ENCODE results near the gene DHRS12.

DHRS12 gene

GRCh38 chr13:51770160-51770559 lies 33.8 kb downstream of the DHRS12 start:
- no peak overlapping the region for H3K4me3 ChIP-seq (ENCODE audit: low read length)
- H3K36me3 ChIP-seq (ENCODE audit: control insufficient read depth, insufficient read depth, low read length) = no peaks in the 10 kb centered on the region; the same call in 1 of the 2 replicates
- no peaks in the 10 kb centered on the region for H3K27me3 ChIP-seq (ENCODE audit: control insufficient read depth, insufficient read depth, low read length)
- no peak overlapping the region for H3K27ac ChIP-seq (ENCODE audit: low read length)
- no peaks in the 10 kb centered on the region for H3K9me3 ChIP-seq (ENCODE audit: control insufficient read depth, insufficient read depth, low read length)
- no CpG with 5 or more reads among the region's 6 CpGs for WGBS (ENCODE audit: insufficient coverage, insufficient read length)
- H3K4me1 ChIP-seq (ENCODE audit: control insufficient read depth, insufficient read depth, low read length) = peaks cover 7% of the 10 kb centered on the region
- DNase-seq (ENCODE audit: low read depth, low spot score) = no peak

GRCh38 chr13:51769455-51770127 lies 34.4 kb downstream of the DHRS12 start:
- H3K4me1 ChIP-seq (ENCODE audit: control insufficient read depth, insufficient read depth, low read length) = peaks cover 7% of the 10 kb centered on the region
- no peak overlapping the region for H3K4me3 ChIP-seq (ENCODE audit: low read length)
- H3K9me3 ChIP-seq (ENCODE audit: control insufficient read depth, insufficient read depth, low read length) = no peaks in the 10 kb centered on the region
- H3K27ac ChIP-seq (ENCODE audit: low read length) = no peak overlapping the region
- no peaks in the 10 kb centered on the region for H3K27me3 ChIP-seq (ENCODE audit: control insufficient read depth, insufficient read depth, low read length)
- no peaks in the 10 kb centered on the region; the same call in 1 of the 2 replicates for H3K36me3 ChIP-seq (ENCODE audit: control insufficient read depth, insufficient read depth, low read length)
- no peak for DNase-seq (ENCODE audit: low read depth, low spot score)
- WGBS (ENCODE audit: insufficient coverage, insufficient read length) = no CpG with 5 or more reads among the region's 11 CpGs

GRCh38 chr13:51768976-51769375 lies 35.0 kb downstream of the DHRS12 start:
- no peaks in the 10 kb centered on the region; the same call in 1 of the 2 replicates for H3K36me3 ChIP-seq (ENCODE audit: control insufficient read depth, insufficient read depth, low read length)
- WGBS (ENCODE audit: insufficient coverage, insufficient read length) = no CpG with 5 or more reads among the region's 19 CpGs
- no peak overlapping the region for H3K4me3 ChIP-seq (ENCODE audit: low read length)
- H3K9me3 ChIP-seq (ENCODE audit: control insufficient read depth, insufficient read depth, low read length) = no peaks in the 10 kb centered on the region
- no peak for DNase-seq (ENCODE audit: low read depth, low spot score)
- H3K4me1 ChIP-seq (ENCODE audit: control insufficient read depth, insufficient read depth, low read length) = peaks cover 7% of the 10 kb centered on the region
- no peak overlapping the region for H3K27ac ChIP-seq (ENCODE audit: low read length)
- no peaks in the 10 kb centered on the region for H3K27me3 ChIP-seq (ENCODE audit: control insufficient read depth, insufficient read depth, low read length)

GRCh38 chr13:51768378-51768921 lies 35.5 kb downstream of the DHRS12 start:
- DNase-seq (ENCODE audit: low read depth, low spot score) = no peak
- Histone ChIP-seq H3K27me3 (ENCODE audit: control insufficient read depth, insufficient read depth, low read length) (no peaks in the 10 kb centered on the region), H3K4me1 (ENCODE audit: control insufficient read depth, insufficient read depth, low read length) (peaks cover 7% of the 10 kb centered on the region), H3K9me3 (ENCODE audit: control insufficient read depth, insufficient read depth, low read length) (no peaks in the 10 kb centered on the region), H3K4me3 (ENCODE audit: low read length) (no peak overlapping the region), H3K27ac (ENCODE audit: low read length) (no peak overlapping the region), H3K36me3 (ENCODE audit: control insufficient read depth, insufficient read depth, low read length) (no peaks in the 10 kb centered on the region; the same call in 1 of the 2 replicates)
- WGBS (ENCODE audit: insufficient coverage, insufficient read length) = no CpG with 5 or more reads among the region's 15 CpGs

GRCh38 chr13:51767100-51767499 lies 36.9 kb downstream of the DHRS12 start:
- Histone ChIP-seq H3K4me1 (ENCODE audit: control insufficient read depth, insufficient read depth, low read length) (peaks cover 7% of the 10 kb centered on the region), H3K9me3 (ENCODE audit: control insufficient read depth, insufficient read depth, low read length) (no peaks in the 10 kb centered on the region), H3K27me3 (ENCODE audit: control insufficient read depth, insufficient read depth, low read length) (no peaks in the 10 kb centered on the region), H3K27ac (ENCODE audit: low read length) (no peak overlapping the region), H3K36me3 (ENCODE audit: control insufficient read depth, insufficient read depth, low read length) (no peaks in the 10 kb centered on the region; the same call in 1 of the 2 replicates), H3K4me3 (ENCODE audit: low read length) (no peak overlapping the region)
- peak; percentile 25 for DNase-seq (ENCODE audit: low read depth, low spot score)
- no CpG with 5 or more reads among the region's 8 CpGs for WGBS (ENCODE audit: insufficient coverage, insufficient read length)

GRCh38 chr13:51765142-51765515 lies 38.8 kb downstream of the DHRS12 start:
- no CpG with 5 or more reads among the region's 4 CpGs for WGBS (ENCODE audit: insufficient coverage, insufficient read length)
- Histone ChIP-seq H3K36me3 (ENCODE audit: control insufficient read depth, insufficient read depth, low read length) (no peaks in the 10 kb centered on the region; the same call in 1 of the 2 replicates), H3K4me3 (ENCODE audit: low read length) (no peak overlapping the region), H3K4me1 (ENCODE audit: control insufficient read depth, insufficient read depth, low read length) (peaks cover 4% of the 10 kb centered on the region), H3K27me3 (ENCODE audit: control insufficient read depth, insufficient read depth, low read length) (no peaks in the 10 kb centered on the region), H3K9me3 (ENCODE audit: control insufficient read depth, insufficient read depth, low read length) (no peaks in the 10 kb centered on the region), H3K27ac (ENCODE audit: low read length) (no peak overlapping the region)
- no peak for DNase-seq (ENCODE audit: low read depth, low spot score)

- WGBS (ENCODE audit: insufficient coverage, insufficient read length) = no CpG with 5 or more reads among the region's 12 CpGs
- no peak for DNase-seq (ENCODE audit: low read depth, low spot score)
- no peaks in the 10 kb centered on the region for H3K27me3 ChIP-seq (ENCODE audit: control insufficient read depth, insufficient read depth, low read length)
- no peak overlapping the region for H3K4me3 ChIP-seq (ENCODE audit: low read length)
- no peaks in the 10 kb centered on the region for H3K9me3 ChIP-seq (ENCODE audit: control insufficient read depth, insufficient read depth, low read length)
- no peaks in the 10 kb centered on the region; the same call in 1 of the 2 replicates for H3K36me3 ChIP-seq (ENCODE audit: control insufficient read depth, insufficient read depth, low read length)
- H3K27ac ChIP-seq (ENCODE audit: low read length) = no peak overlapping the region
- peaks cover 4% of the 10 kb centered on the region for H3K4me1 ChIP-seq (ENCODE audit: control insufficient read depth, insufficient read depth, low read length)
Measured at GRCh38 chr13:51764184-51765141, 39.5 kb downstream of the DHRS12 start.

- peaks cover 4% of the 10 kb centered on the region for H3K4me1 ChIP-seq (ENCODE audit: control insufficient read depth, insufficient read depth, low read length)
- H3K27ac ChIP-seq (ENCODE audit: low read length) = no peak overlapping the region
- H3K27me3 ChIP-seq (ENCODE audit: control insufficient read depth, insufficient read depth, low read length) = no peaks in the 10 kb centered on the region
- no peak for DNase-seq (ENCODE audit: low read depth, low spot score)
- H3K36me3 ChIP-seq (ENCODE audit: control insufficient read depth, insufficient read depth, low read length) = no peaks in the 10 kb centered on the region; the same call in 1 of the 2 replicates
- no peaks in the 10 kb centered on the region for H3K9me3 ChIP-seq (ENCODE audit: control insufficient read depth, insufficient read depth, low read length)
- no CpG with 5 or more reads among the region's 2 CpGs for WGBS (ENCODE audit: insufficient coverage, insufficient read length)
- H3K4me3 ChIP-seq (ENCODE audit: low read length) = no peak overlapping the region
Measured at GRCh38 chr13:51763486-51763885, 40.5 kb downstream of the DHRS12 start.

GRCh38 chr13:51761643-51762350 lies 42.2 kb downstream of the DHRS12 start:
- no peaks in the 10 kb centered on the region for H3K27me3 ChIP-seq (ENCODE audit: control insufficient read depth, insufficient read depth, low read length)
- DNase-seq (ENCODE audit: low read depth, low spot score) = no peak
- H3K4me1 ChIP-seq (ENCODE audit: control insufficient read depth, insufficient read depth, low read length) = no peaks in the 10 kb centered on the region
- H3K27ac ChIP-seq (ENCODE audit: low read length) = no peak overlapping the region
- H3K9me3 ChIP-seq (ENCODE audit: control insufficient read depth, insufficient read depth, low read length) = no peaks in the 10 kb centered on the region
- no peaks in the 10 kb centered on the region; the same call in 1 of the 2 replicates for H3K36me3 ChIP-seq (ENCODE audit: control insufficient read depth, insufficient read depth, low read length)
- no peak overlapping the region for H3K4me3 ChIP-seq (ENCODE audit: low read length)
- no CpG with 5 or more reads among the region's 16 CpGs for WGBS (ENCODE audit: insufficient coverage, insufficient read length)

- no CpG with 5 or more reads among the region's 12 CpGs for WGBS (ENCODE audit: insufficient coverage, insufficient read length)
- Histone ChIP-seq H3K4me3 (ENCODE audit: low read length) (no peak overlapping the region), H3K36me3 (ENCODE audit: control insufficient read depth, insufficient read depth, low read length) (no peaks in the 10 kb centered on the region; the same call in 1 of the 2 replicates), H3K27ac (ENCODE audit: low read length) (no peak overlapping the region), H3K4me1 (ENCODE audit: control insufficient read depth, insufficient read depth, low read length) (no peaks in the 10 kb centered on the region), H3K9me3 (ENCODE audit: control insufficient read depth, insufficient read depth, low read length) (no peaks in the 10 kb centered on the region), H3K27me3 (ENCODE audit: control insufficient read depth, insufficient read depth, low read length) (no peaks in the 10 kb centered on the region)
- DNase-seq (ENCODE audit: low read depth, low spot score) = no peak
Measured at GRCh38 chr13:51760592-51760991, 43.4 kb downstream of the DHRS12 start.

All from iPS DF 6.9 (cell line).